Lower lobe of right lung (tissue), 2 donors: Measurements from ENCODE around the gene TANC1. TPM values are rescaled to one million over a fixed set of nuclear protein-coding genes. Genes with fewer than 3 reads are reported as not detected.

Source experiments
- ATAC-seq, 2 donors: fragments of 200-7000 bp; cut with Tn5 transposase; one replicate each; pipeline ENCODE4 v1.9.1; 2020 to 2022; ENCODE audit warnings: mild to moderate bottlenecking in 2 of 2, moderate library complexity in 2 of 2
- DNase-seq: peaks from one replicate; pipeline ENCODE4 v3.0.0-alpha.2; 2020
- H3K27ac ChIP-seq: fragments of 200-600 bp; one replicate; pipeline ENCODE4 v1.8.0; 2022
- H3K27me3 ChIP-seq: fragments of 200-600 bp; one replicate; pipeline ENCODE4 v1.8.0; 2022; ENCODE audit warnings: low read depth
- H3K36me3 ChIP-seq: fragments of 200-600 bp; one replicate; pipeline ENCODE4 v1.8.0; 2022; ENCODE audit warnings: mild to moderate bottlenecking
- H3K4me1 ChIP-seq: fragments of 200-600 bp; one replicate; pipeline ENCODE4 v1.8.0; 2022
- H3K4me3 ChIP-seq: fragments of 200-600 bp; one replicate; pipeline ENCODE4 v1.8.0; 2022; ENCODE audit warnings: mild to moderate bottlenecking
- H3K9me3 ChIP-seq: fragments of 200-600 bp; one replicate; pipeline ENCODE4 v1.8.0; 2022
- CTCF ChIP-seq: fragments of 200-600 bp; IDR thresholded peaks from one replicate; pipeline ENCODE4 v1.8.0; 2022; ENCODE audit warnings: antibody characterized with exemption, mild to moderate bottlenecking
- intact Hi-C: fragments of 100-400 bp; cut with DNase I; formaldehyde crosslinking; loops from one replicate; pipeline ENCODE4 v1.11.0; 2022
- total RNA-seq: library from RNA; stranded (reverse); fragmentation: NEBNext Ultra II Directional; extraction: Animal tissue kit (Norgen Biotek cat#: 25700); gene quantifications from one replicate; pipeline ENCODE4 v1.2.1, GENCODE V29; 2021
- donor health status: DM: no; HTN: yes; CAD: no; lungs with severe emphysema.

The TANC1 gene
- total RNA-seq, 1 donor from 2014 or later, result 39.5 TPM

GRCh38 chr2:159125858-159126257 is 157.4 kb downstream of the TANC1 start:
- no peaks in the 10 kb centered on the region for H3K36me3 ChIP-seq
- peaks cover 44% of the 10 kb centered on the region for H3K4me1 ChIP-seq
- DNase-seq (no peak), ATAC-seq (no peak)
- no peak overlapping the region for H3K27ac ChIP-seq
- no peaks in the 10 kb centered on the region for H3K27me3 ChIP-seq
- no peaks in the 10 kb centered on the region for H3K9me3 ChIP-seq
- TF ChIP-seq CTCF, result no peak
- intact Hi-C loops, result no loop called here
- H3K4me3 ChIP-seq, result no peak overlapping the region

- peaks cover 46% of the 10 kb centered on the region for H3K4me1 ChIP-seq
- H3K27ac ChIP-seq, result no peak overlapping the region
- intact Hi-C loops, result no loop called here
Measured at GRCh38 chr2:159126432-159127022, 158.1 kb downstream of the TANC1 start.

GRCh38 chr2:159128191-159128590 is 159.8 kb downstream of the TANC1 start:
- Histone ChIP-seq H3K27ac (no peak overlapping the region), H3K36me3 (no peaks in the 10 kb centered on the region), H3K4me1 (peaks cover 61% of the 10 kb centered on the region), H3K4me3 (no peak overlapping the region), H3K9me3 (no peaks in the 10 kb centered on the region), H3K27me3 (no peaks in the 10 kb centered on the region)
- no peak for ATAC-seq
- DNase-seq, result no peak
- TF ChIP-seq CTCF, result no peak
- intact Hi-C loops, result no loop called here

More at GRCh38 chr2:159126432-159127022, 158.1 kb downstream of the TANC1 start:
- Histone ChIP-seq H3K9me3 (no peaks in the 10 kb centered on the region), H3K36me3 (no peaks in the 10 kb centered on the region), H3K27me3 (no peaks in the 10 kb centered on the region), H3K4me3 (no peak overlapping the region)
- no peak for TF ChIP-seq CTCF
- ATAC-seq (no peak), DNase-seq (no peak)

GRCh38 chr2:159129269-159129668 is 160.8 kb downstream of the TANC1 start:
- intact Hi-C loops, result no loop called here
- H3K27me3 ChIP-seq, result no peaks in the 10 kb centered on the region
- no peak overlapping the region for H3K4me3 ChIP-seq
- no peak for ATAC-seq
- TF ChIP-seq CTCF, result no peak
- H3K9me3 ChIP-seq, result no peaks in the 10 kb centered on the region
- H3K4me1 ChIP-seq, result peaks cover 59% of the 10 kb centered on the region
- DNase-seq, result no peak
- no peak overlapping the region for H3K27ac ChIP-seq
- no peaks in the 10 kb centered on the region for H3K36me3 ChIP-seq

GRCh38 chr2:159129824-159130223 is 161.4 kb downstream of the TANC1 start:
- DNase-seq (no peak), ATAC-seq (no peak)
- intact Hi-C loops, result no loop called here
- Histone ChIP-seq H3K9me3 (no peaks in the 10 kb centered on the region), H3K4me1 (peaks cover 59% of the 10 kb centered on the region), H3K4me3 (no peak overlapping the region), H3K27ac (no peak overlapping the region), H3K27me3 (no peaks in the 10 kb centered on the region), H3K36me3 (no peaks in the 10 kb centered on the region)
- no peak for TF ChIP-seq CTCF
